Brain microvascular endothelial cell (primary cell): ENCODE measurements around the gene RAC3.

Source experiments
- DNase-seq: peaks from one replicate; pipeline ENCODE4 v3.0.0-alpha.2; 2020
- H3K27ac ChIP-seq: fragments of 250-450 bp; sonication (Bioruptor Pico); 2 replicates; pipeline ENCODE4 v1.5.1; 2020; ENCODE audit warnings: mild to moderate bottlenecking, moderate library complexity
- H3K27me3 ChIP-seq: fragments of 250-450 bp; sonication (Bioruptor Pico); replicated peaks from 2 replicates; pipeline ENCODE4 v1.5.1; 2020; ENCODE audit warnings: mild to moderate bottlenecking
- H3K36me3 ChIP-seq: fragments of 250-450 bp; sonication (Bioruptor Pico); replicated peaks from 2 replicates; pipeline ENCODE4 v1.5.1; 2020; ENCODE audit warnings: mild to moderate bottlenecking
- H3K4me3 ChIP-seq: 2 replicates; pipeline ENCODE4 v1.5.1; 2011; ENCODE audit warnings: low read depth, mild to moderate bottlenecking, control low read depth, low read length, moderate library complexity
- CTCF ChIP-seq: IDR thresholded peaks from 2 replicates; pipeline ENCODE4 v1.5.1; 2011; ENCODE audit warnings: low read depth, mild to moderate bottlenecking, moderate library complexity, low read length, control low read depth, inconsistent platforms; ENCODE audit errors: missing control alignments
- in situ Hi-C: cut with HindIII; loops from 2 replicates; pipeline ENCODE4 v1.10.0; 2017; ENCODE audit warnings: low sequenced_read_pairs, low pct_ligation_motif_present

The RAC3 gene

DNA sequence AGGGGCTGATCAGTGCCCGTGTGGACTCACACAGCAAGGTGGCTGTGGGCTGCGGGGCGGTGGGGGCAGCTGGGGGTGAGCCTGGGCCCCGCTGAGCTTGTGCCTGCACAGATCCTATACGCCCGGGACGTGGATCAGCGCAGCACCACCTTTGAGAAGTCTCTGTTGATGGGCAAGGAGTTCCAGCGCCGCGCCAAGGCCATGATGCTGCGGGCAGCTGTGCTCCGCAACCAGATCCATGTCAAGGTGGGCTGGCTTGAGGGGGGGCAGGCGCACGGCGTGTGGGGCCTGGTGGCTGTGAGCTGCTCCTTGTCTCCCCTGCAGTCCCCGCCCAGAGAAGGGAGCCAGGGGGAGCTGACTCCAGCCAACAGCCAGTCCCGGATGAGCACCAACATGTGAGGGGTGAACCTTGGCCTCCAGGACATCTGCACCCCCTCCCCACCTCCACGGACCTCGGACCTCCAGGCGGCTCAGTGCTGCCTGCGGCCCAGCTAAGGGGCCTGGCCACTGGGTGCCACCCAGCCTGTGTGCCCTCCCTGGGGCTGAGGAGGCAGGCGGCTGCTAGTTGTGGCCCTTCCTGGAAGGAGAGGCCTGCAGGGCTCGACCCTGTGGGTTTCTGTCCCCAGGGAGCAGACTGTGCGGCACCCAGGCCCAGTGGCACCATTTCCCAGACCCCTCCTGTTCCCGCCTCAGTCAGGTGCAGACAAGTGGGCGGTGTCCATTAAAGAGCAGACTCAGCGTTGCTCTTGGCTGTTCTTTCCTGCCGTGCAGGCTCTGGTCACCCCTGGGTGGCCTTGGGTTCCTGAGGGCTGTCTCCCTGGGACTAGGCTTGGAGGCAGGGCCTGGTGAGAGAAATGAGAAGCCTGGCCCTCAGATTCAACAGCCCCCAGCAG lies 25.5 kb downstream of the RAC3 start:
- in situ Hi-C loops = no loop called here

DNA sequence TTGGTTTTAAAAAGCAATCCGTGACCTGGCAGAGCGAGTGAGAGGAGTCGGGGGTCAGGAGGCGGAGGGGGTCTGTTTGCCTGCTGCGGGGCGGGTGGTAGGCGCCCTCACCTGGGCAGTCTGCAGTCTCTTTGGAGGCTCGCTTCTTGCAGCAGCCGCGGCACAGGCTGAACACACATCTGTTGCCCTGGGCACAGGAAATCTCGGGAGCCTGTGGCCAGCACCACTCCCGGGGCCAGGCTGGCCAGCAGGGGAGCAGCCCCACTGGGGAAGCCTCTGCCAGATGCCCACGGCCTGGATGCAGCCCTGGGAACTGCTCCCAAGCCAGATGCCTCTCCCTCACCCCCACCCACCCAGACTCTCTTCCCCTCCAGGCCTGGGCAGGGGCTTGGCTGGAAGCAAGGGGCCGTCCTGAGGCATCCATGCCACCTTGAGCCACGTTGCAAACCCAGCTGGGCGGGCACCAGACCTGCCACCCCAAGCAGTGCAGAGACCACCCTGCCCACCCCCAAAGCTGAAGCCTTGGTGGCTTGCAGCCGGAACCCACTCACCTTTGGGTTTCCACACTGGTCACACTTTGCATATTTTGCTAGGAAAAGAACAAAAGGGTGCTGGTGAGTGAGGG lies 26.9 kb downstream of the RAC3 start:
- Histone ChIP-seq H3K27ac (no peak overlapping the region), H3K36me3 (peaks cover 71% of the 10 kb centered on the region), H3K27me3 (no peaks in the 10 kb centered on the region), H3K4me3 (no peak overlapping the region)
- no peak for DNase-seq
- no peak for TF ChIP-seq CTCF
- in situ Hi-C loops = no loop called here

More for the DNA sequence above, 25.5 kb downstream of the RAC3 start:
- Histone ChIP-seq H3K36me3 (peaks cover 62% of the 10 kb centered on the region), H3K4me3 (no peak overlapping the region), H3K27ac (no peak overlapping the region), H3K27me3 (no peaks in the 10 kb centered on the region)
- no peak for DNase-seq
- TF ChIP-seq CTCF = no peak

GRCh38 chr17:82058855-82059249 lies 27.4 kb downstream of the RAC3 start:
- in situ Hi-C loops = no loop called here
- no peak for TF ChIP-seq CTCF
- H3K27ac ChIP-seq = no peak overlapping the region
- no peak overlapping the region for H3K4me3 ChIP-seq
- H3K27me3 ChIP-seq = no peaks in the 10 kb centered on the region
- no peak for DNase-seq
- peaks cover 73% of the 10 kb centered on the region for H3K36me3 ChIP-seq

DNA sequence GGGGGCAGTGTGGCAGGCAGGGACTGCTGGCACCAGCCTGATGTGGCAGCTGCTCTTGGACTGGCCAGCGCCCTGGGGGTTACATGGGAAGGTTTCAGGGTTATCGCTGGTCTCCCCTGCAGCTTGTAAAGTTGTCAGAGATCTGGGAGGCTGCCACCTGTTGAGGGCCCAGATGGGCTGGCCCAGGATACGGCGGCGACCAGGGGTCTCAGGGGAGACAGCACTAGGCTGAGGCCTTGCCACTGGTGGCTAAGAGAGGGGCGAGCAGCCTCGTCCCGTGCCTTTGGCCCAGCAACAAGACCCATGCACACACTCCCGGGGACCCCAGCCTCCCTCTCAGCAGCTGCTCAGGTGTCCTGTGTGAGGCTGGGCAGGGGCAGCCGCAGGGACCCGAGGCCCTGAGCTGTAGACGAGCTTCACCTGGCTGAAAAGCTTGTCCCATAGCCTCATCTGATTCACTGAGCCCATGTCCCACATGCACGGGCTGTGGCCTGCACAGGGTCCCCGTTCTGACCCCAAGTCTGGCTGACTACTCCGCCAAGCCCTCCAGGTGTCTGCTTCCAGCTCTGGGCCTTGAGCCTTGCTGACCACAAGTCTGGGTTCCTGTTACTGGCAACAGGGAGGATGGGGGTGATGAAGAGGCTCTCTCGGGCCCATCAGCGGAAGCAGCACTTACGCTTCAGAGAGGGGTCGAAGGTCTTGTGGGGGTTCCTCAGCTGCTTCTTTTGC lies 28.0 kb downstream of the RAC3 start:
- H3K27ac ChIP-seq = no peak overlapping the region
- no peak for DNase-seq
- TF ChIP-seq CTCF = no peak
- peaks cover 69% of the 10 kb centered on the region for H3K36me3 ChIP-seq
- no peaks in the 10 kb centered on the region for H3K27me3 ChIP-seq
- no peak overlapping the region for H3K4me3 ChIP-seq
- in situ Hi-C loops = no loop called here

- no peak for DNase-seq
- Histone ChIP-seq H3K4me3 (no peak overlapping the region), H3K27ac (no peak overlapping the region), H3K27me3 (no peaks in the 10 kb centered on the region), H3K36me3 (peaks cover 64% of the 10 kb centered on the region)
- TF ChIP-seq CTCF = no peak
- in situ Hi-C loops = no loop called here
Measured at GRCh38 chr17:82060001-82060380, 28.5 kb downstream of the RAC3 start.
